ENCODE data around the gene CHSY3.

The CHSY3 gene

GRCh38 chr5:129945774-129946270 is 41.6 kb downstream of the CHSY3 start:
- DNase-seq (ENCODE audit: low spot score), result no peak

DNA sequence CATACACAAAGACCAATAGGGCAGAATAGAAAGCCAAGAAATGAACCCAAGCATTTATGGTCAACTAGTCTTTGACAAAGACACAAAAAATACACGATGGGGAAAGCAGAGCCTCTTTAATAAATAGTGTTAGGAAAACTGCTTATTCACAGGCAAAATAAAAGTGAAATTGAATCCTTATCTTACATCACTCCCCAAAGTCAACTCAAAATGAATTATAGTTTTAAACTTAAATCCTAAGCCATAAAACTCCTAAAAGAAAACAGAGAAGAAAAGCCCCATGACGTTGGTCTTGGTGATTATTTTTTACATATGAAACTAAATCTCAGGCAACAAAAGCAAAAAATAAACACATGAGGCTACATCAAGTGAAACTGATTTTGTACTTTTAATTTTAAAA is 46.8 kb downstream of the CHSY3 start:
- no peak for DNase-seq (ENCODE audit: low spot score)

GRCh38 chr5:129958581-129958980 is 54.3 kb downstream of the CHSY3 start:
- DNase-seq (ENCODE audit: low spot score), result no peak

- DNase-seq (ENCODE audit: low spot score), result no peak
These were observed 56.6 kb downstream of the CHSY3 start for GRCh38 chr5:129960831-129961230.

DNA sequence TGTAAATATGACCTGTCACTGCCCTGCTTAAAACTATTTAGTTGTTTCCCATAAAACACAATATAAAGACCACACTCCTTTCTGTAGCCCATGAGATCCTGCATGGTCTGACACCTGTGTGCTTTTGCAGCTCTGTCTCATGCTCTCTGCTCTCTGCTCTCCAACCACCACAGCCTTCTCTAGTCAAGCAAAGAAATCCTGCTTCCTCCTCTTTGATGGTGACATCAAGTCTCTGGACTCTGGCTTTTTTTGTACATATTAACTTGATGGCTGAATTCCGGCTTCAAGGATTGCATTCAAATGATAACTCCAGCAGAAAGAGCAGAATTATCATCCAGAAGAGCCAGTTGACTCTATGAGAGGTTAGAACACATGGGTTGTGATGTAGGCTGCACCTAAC is 58.2 kb downstream of the CHSY3 start:
- no peak for DNase-seq (ENCODE audit: low spot score)

DNA sequence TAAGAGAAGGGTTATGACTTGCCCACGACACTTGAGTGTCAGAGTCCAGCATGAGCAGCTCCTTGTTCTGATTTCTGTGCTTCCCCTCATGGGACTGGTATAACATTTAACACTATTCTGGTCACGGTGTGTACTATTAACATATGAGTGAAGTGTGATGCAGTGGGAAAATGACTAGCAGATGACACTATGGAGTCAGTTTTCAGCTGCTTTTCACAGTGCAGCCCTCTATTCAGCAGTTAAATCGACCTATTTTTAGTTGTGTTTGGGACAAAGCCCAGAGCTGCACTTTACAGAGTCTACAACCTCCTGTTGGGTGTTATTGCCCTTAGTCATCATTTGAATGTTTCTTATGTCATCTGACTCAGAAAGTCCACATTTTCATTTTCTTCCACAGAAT is 59.1 kb downstream of the CHSY3 start:
- peak; percentile 35 for DNase-seq (ENCODE audit: low spot score)

- no peak for DNase-seq (ENCODE audit: low spot score)
These were observed 61.8 kb downstream of the CHSY3 start for GRCh38 chr5:129966071-129966470.

DNA sequence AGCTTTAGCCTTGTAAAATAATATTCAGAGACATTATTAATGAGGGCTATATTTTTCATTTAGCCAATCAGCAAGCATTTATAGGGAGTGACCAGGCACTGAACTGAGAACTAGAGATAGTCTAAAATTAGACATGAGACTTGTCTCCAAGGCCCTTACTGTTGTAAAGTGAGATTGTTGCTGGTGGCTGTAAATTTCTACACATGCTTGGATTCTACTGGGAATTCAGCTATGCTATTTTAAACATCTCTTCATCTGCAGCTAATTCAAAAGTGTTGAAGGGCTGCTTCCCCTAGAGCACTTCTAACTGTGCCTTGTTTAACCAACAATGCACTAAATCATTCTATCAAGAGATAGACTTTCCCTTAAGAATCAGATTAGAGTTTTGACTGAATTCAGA is 67.4 kb downstream of the CHSY3 start:
- DNase-seq (ENCODE audit: low spot score), result no peak

GRCh38 chr5:129972465-129973141 is 68.3 kb downstream of the CHSY3 start:
- DNase-seq (ENCODE audit: low spot score), result no peak

- no peak for DNase-seq (ENCODE audit: low spot score)
These were observed 69.6 kb downstream of the CHSY3 start for GRCh38 chr5:129973716-129974426.

- DNase-seq (ENCODE audit: low spot score), result no peak
These were observed 73.5 kb downstream of the CHSY3 start for GRCh38 chr5:129977810-129978209.

DNA sequence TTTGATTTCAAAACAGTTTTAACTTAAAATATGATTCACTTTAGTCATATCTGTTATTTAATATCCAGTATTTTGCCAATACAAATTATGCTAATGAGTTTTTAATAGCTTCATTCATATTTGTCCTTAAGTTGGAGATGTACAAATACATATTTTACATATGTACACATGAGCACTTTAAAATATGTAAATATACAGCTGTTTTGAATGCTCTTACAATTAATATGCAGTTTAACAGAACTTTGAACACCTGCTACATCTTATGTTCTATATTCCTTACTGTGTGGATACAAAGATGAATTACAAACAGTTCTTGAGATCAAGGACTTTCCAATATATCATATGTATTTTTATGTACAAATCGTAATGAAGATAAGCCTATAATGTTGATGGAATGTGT is 74.0 kb downstream of the CHSY3 start:
- DNase-seq (ENCODE audit: low spot score), result no peak

- DNase-seq (ENCODE audit: low spot score), result no peak
These were observed 84.2 kb downstream of the CHSY3 start for GRCh38 chr5:129988453-129988852.

- no peak for DNase-seq (ENCODE audit: low spot score)
These were observed 87.5 kb downstream of the CHSY3 start for GRCh38 chr5:129991780-129992179.

- DNase-seq (ENCODE audit: low spot score), result no peak
These were observed 92.6 kb downstream of the CHSY3 start for GRCh38 chr5:129996896-129997295.

- DNase-seq (ENCODE audit: low spot score), result no peak
These were observed 96.2 kb downstream of the CHSY3 start for GRCh38 chr5:130000460-130000859.

GRCh38 chr5:130002183-130002582 is 97.9 kb downstream of the CHSY3 start:
- DNase-seq (ENCODE audit: low spot score), result no peak

GRCh38 chr5:130002876-130003275 is 98.6 kb downstream of the CHSY3 start:
- no peak for DNase-seq (ENCODE audit: low spot score)

DNA sequence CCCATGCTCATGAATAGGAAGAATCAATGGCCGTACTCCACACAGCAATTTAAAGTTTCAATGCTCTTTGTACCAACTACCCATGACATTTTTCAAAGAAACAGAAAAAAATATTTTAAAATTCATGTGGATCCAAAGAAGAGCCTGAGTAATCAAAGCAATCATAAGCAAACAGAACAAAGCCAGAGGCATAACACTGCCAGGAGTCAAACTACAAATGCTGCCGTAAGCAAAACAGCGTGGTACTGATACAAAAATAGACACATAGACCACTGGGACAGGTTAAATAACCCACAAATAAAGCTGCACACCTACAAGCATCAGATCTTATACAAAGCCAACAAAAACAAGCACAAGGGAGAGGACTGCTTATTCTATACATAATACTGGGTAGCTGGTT is 107.7 kb downstream of the CHSY3 start:
- no peak for DNase-seq (ENCODE audit: low spot score)

- DNase-seq (ENCODE audit: low spot score), result no peak
These were observed 112.9 kb downstream of the CHSY3 start for GRCh38 chr5:130017173-130017572.

GRCh38 chr5:130018641-130019040 is 114.4 kb downstream of the CHSY3 start:
- no peak for DNase-seq (ENCODE audit: low spot score)

GRCh38 chr5:130021000-130021399 is 116.7 kb downstream of the CHSY3 start:
- DNase-seq (ENCODE audit: low spot score), result no peak

DNA sequence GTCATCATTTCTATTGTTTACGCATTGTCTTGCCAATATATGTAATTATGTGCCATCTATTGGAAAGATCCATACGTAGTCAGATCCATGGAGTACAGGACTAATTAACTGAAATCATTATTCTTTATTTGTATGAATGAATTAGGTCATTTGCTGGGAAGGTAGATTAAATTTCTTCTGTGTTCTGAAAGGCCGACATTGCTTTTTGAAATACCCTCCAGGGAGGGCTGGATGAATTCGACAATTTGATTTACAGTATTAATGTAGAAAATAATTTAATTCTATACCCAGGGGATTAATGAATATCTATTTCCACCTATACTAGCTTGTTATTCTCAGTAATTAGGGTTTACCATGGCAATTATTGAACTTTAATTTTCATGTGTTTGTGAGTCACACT is 117.6 kb downstream of the CHSY3 start:
- DNase-seq (ENCODE audit: low spot score), result no peak

GRCh38 chr5:130023604-130024003 is 119.3 kb downstream of the CHSY3 start:
- DNase-seq (ENCODE audit: low spot score), result no peak

All from pons (tissue), 1 donor.